ENCODE measurements around the gene PLEKHA6.

Gene PLEKHA6

DNA sequence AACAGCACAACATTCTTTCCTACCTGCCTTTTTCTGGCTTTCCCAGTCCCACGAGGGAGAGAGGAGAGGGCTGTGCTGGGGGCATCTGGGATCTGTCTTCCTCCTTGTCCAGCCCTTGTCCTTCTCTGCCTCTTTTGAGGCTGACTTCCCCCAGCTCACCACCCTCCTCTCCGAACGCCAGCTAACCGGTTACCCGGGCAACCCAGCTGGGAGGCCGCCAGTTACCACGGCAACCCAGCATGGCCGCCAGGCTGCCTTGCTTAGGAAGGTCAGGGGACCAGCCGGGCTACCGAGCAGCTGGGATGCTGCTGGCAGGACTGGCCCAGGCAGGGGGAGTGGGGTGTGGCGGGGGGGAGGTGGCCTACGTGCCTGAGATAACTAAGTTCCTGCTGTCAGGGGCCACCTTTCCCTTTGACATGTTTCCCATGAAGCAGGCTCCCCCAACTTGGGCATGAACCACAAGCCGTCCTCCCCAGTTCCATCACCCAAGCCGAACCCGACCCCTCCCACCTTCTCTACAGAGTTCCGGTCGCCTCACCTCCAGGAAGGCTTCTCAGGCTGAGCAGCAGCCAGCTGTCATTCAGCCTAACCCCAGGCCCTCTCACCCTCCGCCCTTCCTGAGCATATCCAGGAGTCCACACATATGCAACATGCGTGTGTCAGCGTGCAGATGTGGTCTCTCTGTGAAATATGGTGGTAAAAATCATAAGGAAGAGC is 8.7 kb downstream of the PLEKHA6 start:
- Histone ChIP-seq H3K4me1 (ENCODE audit: insufficient read depth, low read length) (peaks cover 15% of the 10 kb centered on the region), H3K4me3 (ENCODE audit: low read length) (peak overlapping the region; percentile 44; the same call in 1 of the 2 replicates), H3K9me3 (ENCODE audit: insufficient read depth, low read depth, low read length) (no peaks in the 10 kb centered on the region), H3K36me3 (ENCODE audit: insufficient read depth, low read depth, low read length) (no peaks in the 10 kb centered on the region), H3K9ac (ENCODE audit: low read depth, low read length) (no peak overlapping the region), H3K27me3 (ENCODE audit: insufficient read depth, low read length) (no peaks in the 10 kb centered on the region), H3K27ac (ENCODE audit: low read length) (no peak overlapping the region)

DNA sequence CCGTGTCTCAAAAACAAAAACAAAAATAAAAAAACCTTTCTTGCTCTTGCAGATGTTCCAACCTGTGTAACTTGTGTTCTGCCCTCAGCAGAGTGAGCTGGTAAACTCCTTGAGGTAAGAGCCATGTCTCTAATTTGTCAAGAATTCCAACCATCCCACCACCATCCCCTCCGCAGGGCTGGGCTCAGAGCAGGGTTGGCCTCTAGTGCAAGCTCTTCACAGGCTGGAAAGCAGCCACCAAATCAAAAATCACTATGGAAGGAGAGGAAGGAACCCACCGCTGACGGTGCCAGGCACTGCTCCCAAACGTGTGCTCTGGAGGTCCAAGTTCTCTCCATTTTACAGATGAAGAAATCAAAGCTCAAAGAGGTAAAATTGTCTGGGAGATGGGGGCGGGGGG is 9.4 kb downstream of the PLEKHA6 start:
- Histone ChIP-seq H3K4me1 (ENCODE audit: insufficient read depth, low read length) (peaks cover 15% of the 10 kb centered on the region), H3K4me3 (ENCODE audit: low read length) (peak overlapping the region; percentile 44; the same call in 1 of the 2 replicates), H3K27ac (ENCODE audit: low read length) (no peak overlapping the region), H3K9ac (ENCODE audit: low read depth, low read length) (no peak overlapping the region), H3K9me3 (ENCODE audit: insufficient read depth, low read depth, low read length) (no peaks in the 10 kb centered on the region), H3K36me3 (ENCODE audit: insufficient read depth, low read depth, low read length) (no peaks in the 10 kb centered on the region), H3K27me3 (ENCODE audit: insufficient read depth, low read length) (no peaks in the 10 kb centered on the region)

DNA sequence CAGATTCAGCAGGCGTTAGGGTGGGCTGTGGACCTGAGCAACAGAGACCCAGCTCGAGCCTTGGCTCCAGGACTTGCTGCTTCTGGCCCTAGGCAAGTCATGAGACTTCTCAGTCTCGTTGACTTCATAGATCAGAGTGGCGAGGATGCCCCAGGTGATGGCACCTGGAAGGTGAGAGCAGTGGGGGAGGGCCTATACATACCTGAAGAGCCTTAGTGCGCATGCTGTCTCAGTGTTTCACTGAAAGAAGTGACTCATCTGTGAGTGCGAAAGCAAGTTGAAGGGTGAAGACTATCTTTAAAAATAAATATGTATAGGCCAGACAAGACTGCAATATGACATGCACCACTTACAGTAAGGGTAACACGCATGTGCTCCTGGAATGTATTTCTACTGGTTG is 10.1 kb downstream of the PLEKHA6 start:
- H3K4me3 ChIP-seq (ENCODE audit: low read length): no peak overlapping the region
- H3K27ac ChIP-seq (ENCODE audit: low read length): no peak overlapping the region
- H3K9me3 ChIP-seq (ENCODE audit: insufficient read depth, low read depth, low read length): no peaks in the 10 kb centered on the region
- H3K4me1 ChIP-seq (ENCODE audit: insufficient read depth, low read length): peaks cover 15% of the 10 kb centered on the region
- no peak overlapping the region for H3K9ac ChIP-seq (ENCODE audit: low read depth, low read length)
- H3K36me3 ChIP-seq (ENCODE audit: insufficient read depth, low read depth, low read length): no peaks in the 10 kb centered on the region
- H3K27me3 ChIP-seq (ENCODE audit: insufficient read depth, low read length): no peaks in the 10 kb centered on the region

DNA sequence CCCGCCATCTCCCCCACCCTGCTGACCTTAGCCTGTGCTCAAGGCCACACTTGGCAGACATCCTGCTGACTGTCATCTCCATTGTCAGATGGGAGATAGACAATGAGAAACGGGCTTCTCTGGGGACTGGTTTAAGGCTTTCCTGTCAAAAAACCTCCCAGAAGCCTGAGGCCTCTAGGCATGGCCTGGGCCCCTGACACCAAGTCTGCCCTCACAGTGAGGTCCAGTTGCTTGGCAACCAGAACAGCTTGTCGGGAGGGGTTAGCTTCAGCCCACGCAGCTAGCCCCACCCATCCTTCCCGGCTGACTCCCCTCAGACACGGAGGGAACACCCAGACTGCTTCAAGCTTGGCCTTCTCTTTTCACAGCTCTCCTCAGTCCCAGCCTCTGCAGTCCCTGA is 11.0 kb downstream of the PLEKHA6 start:
- H3K4me1 ChIP-seq (ENCODE audit: insufficient read depth, low read length): peaks cover 15% of the 10 kb centered on the region
- H3K27me3 ChIP-seq (ENCODE audit: insufficient read depth, low read length): no peaks in the 10 kb centered on the region
- H3K9me3 ChIP-seq (ENCODE audit: insufficient read depth, low read depth, low read length): no peaks in the 10 kb centered on the region
- no peak overlapping the region for H3K9ac ChIP-seq (ENCODE audit: low read depth, low read length)
- no peaks in the 10 kb centered on the region for H3K36me3 ChIP-seq (ENCODE audit: insufficient read depth, low read depth, low read length)
- no peak overlapping the region for H3K27ac ChIP-seq (ENCODE audit: low read length)
- no peak overlapping the region for H3K4me3 ChIP-seq (ENCODE audit: low read length)

DNA sequence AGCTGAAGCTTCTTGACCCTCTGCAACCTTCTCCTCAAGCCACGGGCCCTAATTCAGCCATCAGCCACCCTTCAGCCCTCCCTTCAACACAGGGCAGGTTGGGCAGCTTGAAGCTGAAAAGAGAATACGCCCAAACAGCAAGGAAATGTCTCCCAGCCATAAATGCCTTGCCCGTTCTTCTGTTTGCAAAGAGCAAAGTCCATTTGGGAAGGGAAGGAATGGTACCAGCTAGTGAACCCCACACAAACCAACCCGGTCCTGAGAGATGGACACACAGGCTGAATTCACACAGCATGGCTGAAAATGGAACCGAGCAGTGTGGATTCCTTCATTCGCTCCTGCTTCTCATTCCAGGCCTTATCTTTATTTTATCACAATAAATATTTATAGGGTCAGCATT is 11.5 kb downstream of the PLEKHA6 start:
- Histone ChIP-seq H3K4me1 (ENCODE audit: insufficient read depth, low read length) (peaks cover 20% of the 10 kb centered on the region), H3K9ac (ENCODE audit: low read depth, low read length) (no peak overlapping the region), H3K36me3 (ENCODE audit: insufficient read depth, low read depth, low read length) (no peaks in the 10 kb centered on the region), H3K9me3 (ENCODE audit: insufficient read depth, low read depth, low read length) (no peaks in the 10 kb centered on the region), H3K4me3 (ENCODE audit: low read length) (no peak overlapping the region), H3K27ac (ENCODE audit: low read length) (no peak overlapping the region), H3K27me3 (ENCODE audit: insufficient read depth, low read length) (no peaks in the 10 kb centered on the region)

DNA sequence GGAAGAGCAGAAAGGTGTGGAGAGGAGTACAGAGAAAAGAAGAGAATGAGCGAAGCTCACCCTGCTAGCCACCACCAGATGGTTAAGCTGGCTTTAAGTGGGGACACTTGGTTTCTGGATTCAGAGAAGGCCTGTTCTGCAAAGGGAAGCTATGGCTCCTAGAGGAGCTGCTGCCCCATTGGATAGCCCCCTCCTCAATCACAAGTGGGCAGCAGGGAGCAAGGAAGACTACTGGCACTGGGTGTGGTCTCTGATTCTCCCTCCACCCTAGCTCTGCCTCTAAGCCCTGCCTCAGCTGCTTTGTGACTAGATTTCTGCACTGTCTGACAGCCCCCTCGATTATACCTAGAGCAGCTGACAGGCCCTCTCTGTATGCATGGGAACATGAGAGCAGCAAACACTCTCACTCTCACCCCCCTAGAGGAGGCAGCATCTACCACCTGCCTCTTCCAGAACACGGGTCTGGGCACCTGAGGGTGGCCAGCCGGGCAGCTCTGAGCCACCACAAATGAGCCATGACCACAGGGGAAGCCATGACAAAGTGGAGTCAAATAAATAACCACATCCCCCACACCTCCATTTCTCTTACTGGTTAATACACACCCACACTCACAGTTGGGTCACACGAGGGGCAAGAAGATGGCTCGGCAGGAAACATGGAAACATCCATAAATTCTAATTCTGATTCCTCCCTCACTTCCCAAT is 13.6 kb downstream of the PLEKHA6 start:
- H3K9ac ChIP-seq (ENCODE audit: low read depth, low read length): no peak overlapping the region
- H3K36me3 ChIP-seq (ENCODE audit: insufficient read depth, low read depth, low read length): no peaks in the 10 kb centered on the region
- H3K4me1 ChIP-seq (ENCODE audit: insufficient read depth, low read length): peaks cover 30% of the 10 kb centered on the region
- H3K27me3 ChIP-seq (ENCODE audit: insufficient read depth, low read length): no peaks in the 10 kb centered on the region
- H3K27ac ChIP-seq (ENCODE audit: low read length): no peak overlapping the region
- H3K4me3 ChIP-seq (ENCODE audit: low read length): no peak overlapping the region
- H3K9me3 ChIP-seq (ENCODE audit: insufficient read depth, low read depth, low read length): no peaks in the 10 kb centered on the region

DNA sequence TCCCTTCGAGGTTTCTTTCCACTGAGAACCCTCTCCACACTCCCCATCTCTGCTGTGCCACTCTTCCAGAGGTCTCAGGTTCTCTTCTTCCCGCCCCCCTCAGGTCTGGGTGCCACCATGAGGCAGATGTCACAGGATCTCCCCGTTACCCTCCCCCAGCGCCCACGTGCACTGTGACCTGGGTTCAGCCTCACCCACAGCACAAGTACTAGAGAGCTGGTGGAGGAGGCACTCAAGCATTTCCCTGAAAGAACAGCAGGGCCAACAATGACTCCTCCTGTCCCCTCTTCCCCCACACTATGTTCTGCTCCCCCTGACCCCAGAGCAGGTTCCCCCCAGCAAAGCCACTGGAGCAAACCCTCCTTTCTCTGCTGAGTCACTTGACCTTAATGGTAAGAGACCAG is 14.3 kb downstream of the PLEKHA6 start:
- 0 out of 2 replicates have a peak, but pooled peaks cover 3% of the 10 kb centered on the region for H3K27me3 ChIP-seq (ENCODE audit: insufficient read depth, low read length)
- H3K9me3 ChIP-seq (ENCODE audit: insufficient read depth, low read depth, low read length): no peaks in the 10 kb centered on the region
- H3K4me1 ChIP-seq (ENCODE audit: insufficient read depth, low read length): peaks cover 29% of the 10 kb centered on the region
- no peak overlapping the region for H3K9ac ChIP-seq (ENCODE audit: low read depth, low read length)
- H3K36me3 ChIP-seq (ENCODE audit: insufficient read depth, low read depth, low read length): no peaks in the 10 kb centered on the region
- H3K27ac ChIP-seq (ENCODE audit: low read length): no peak overlapping the region
- H3K4me3 ChIP-seq (ENCODE audit: low read length): no peak overlapping the region

DNA sequence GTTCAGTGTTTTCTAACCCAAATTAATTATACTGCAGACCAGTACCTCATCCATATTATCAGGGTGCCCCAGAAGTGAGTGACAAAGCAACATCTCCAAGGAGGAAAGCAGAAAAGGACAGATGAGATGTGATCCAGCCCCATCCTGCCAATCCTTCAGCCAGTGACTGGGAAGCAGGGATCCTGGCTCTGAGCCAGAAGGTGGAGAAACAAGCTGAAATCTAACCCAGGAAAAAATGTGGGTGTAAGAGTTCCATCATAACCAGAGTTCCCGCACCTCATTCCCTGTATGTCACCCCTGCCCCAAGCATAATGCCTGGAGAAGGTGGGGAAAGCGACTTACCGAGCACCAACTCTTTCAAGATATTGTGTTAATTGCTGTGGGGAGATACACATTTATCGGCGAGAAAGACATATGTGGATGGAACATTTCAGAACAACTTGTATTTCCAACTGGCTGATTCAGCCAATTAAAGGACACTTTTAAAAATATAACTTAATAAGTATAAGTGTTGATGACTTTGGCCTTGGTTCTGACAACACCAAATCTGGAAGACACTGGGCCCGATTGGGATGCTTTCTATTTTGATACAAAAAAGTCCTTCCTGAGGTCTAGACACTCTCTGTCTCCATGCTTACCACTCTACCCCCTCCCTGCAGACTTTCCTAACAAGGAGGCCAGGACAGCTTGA is 14.9 kb downstream of the PLEKHA6 start:
- Histone ChIP-seq H3K4me3 (ENCODE audit: low read length) (no peak overlapping the region), H3K4me1 (ENCODE audit: insufficient read depth, low read length) (peaks cover 28% of the 10 kb centered on the region), H3K36me3 (ENCODE audit: insufficient read depth, low read depth, low read length) (no peaks in the 10 kb centered on the region), H3K27ac (ENCODE audit: low read length) (no peak overlapping the region), H3K9ac (ENCODE audit: low read depth, low read length) (no peak overlapping the region), H3K9me3 (ENCODE audit: insufficient read depth, low read depth, low read length) (no peaks in the 10 kb centered on the region), H3K27me3 (ENCODE audit: insufficient read depth, low read length) (peaks cover 9% of the 10 kb centered on the region; the same call in 1 of the 2 replicates)

DNA sequence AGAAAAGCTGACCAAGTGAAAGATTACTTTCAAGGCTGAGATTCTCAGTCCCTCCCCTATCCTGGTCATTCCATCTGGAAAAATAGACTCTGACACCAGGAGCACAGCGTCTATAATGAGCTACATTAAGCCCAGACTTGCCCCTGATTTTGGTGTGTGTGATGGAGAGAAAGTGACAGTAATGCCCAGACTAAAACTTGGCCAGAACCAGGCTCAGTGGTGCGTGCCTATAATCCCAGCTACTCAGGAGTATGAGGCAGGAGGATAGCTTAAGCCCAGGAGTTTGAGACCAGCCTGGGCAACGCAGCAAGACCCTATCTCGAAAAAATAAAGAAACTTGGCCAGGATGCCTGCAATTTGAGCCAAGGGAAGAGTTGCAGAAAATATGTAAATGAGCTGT is 15.9 kb downstream of the PLEKHA6 start:
- Histone ChIP-seq H3K27ac (ENCODE audit: low read length) (no peak overlapping the region), H3K4me1 (ENCODE audit: insufficient read depth, low read length) (peaks cover 28% of the 10 kb centered on the region), H3K9ac (ENCODE audit: low read depth, low read length) (no peak overlapping the region), H3K27me3 (ENCODE audit: insufficient read depth, low read length) (peaks cover 9% of the 10 kb centered on the region; the same call in 1 of the 2 replicates), H3K9me3 (ENCODE audit: insufficient read depth, low read depth, low read length) (no peaks in the 10 kb centered on the region), H3K36me3 (ENCODE audit: insufficient read depth, low read depth, low read length) (no peaks in the 10 kb centered on the region), H3K4me3 (ENCODE audit: low read length) (no peak overlapping the region)

DNA sequence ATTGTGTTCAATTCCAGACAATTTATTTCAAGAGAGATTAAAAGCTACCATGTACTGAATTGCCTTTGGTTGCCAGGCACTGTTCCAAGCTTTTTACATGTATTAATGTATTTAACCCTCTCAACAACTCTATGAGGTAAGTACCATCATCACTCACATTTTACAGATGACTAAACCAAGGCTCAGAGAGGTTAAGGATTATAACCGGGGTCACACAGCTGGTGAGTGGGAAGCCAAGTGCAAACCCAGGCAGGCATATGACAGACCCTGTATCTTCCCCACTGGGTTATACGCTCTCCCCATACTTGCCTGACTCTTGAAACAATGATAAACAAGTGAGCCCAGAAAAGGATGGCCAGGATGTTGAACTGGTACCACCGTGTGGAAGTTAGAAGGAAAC is 16.5 kb downstream of the PLEKHA6 start:
- no peak overlapping the region for H3K9ac ChIP-seq (ENCODE audit: low read depth, low read length)
- no peak overlapping the region for H3K27ac ChIP-seq (ENCODE audit: low read length)
- no peak overlapping the region for H3K4me3 ChIP-seq (ENCODE audit: low read length)
- H3K27me3 ChIP-seq (ENCODE audit: insufficient read depth, low read length): peaks cover 9% of the 10 kb centered on the region; the same call in 1 of the 2 replicates
- H3K4me1 ChIP-seq (ENCODE audit: insufficient read depth, low read length): peaks cover 33% of the 10 kb centered on the region
- no peaks in the 10 kb centered on the region for H3K9me3 ChIP-seq (ENCODE audit: insufficient read depth, low read depth, low read length)
- no peaks in the 10 kb centered on the region for H3K36me3 ChIP-seq (ENCODE audit: insufficient read depth, low read depth, low read length)

DNA sequence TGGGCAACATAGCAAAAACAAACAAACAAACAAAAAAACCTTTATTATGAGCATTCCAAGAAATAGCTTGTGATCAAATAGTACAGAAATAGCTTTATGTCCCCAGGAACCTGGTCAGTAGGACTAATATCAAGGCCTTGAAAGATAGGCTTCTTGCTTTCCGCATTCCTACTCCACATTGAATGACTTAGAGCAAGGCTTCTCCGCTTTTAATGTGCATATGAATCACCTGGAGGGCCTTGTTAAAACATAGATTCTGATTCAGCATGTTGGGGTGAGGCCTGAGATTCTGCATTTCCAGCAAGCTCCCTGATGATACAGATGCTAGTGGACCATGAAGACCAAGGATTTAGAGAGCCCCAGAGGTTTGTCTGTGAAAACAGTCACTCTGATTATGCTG is 17.4 kb downstream of the PLEKHA6 start:
- no peak overlapping the region for H3K27ac ChIP-seq (ENCODE audit: low read length)
- H3K9ac ChIP-seq (ENCODE audit: low read depth, low read length): no peak overlapping the region
- H3K9me3 ChIP-seq (ENCODE audit: insufficient read depth, low read depth, low read length): no peaks in the 10 kb centered on the region
- peaks cover 43% of the 10 kb centered on the region for H3K4me1 ChIP-seq (ENCODE audit: insufficient read depth, low read length)
- H3K27me3 ChIP-seq (ENCODE audit: insufficient read depth, low read length): peaks cover 9% of the 10 kb centered on the region; the same call in 1 of the 2 replicates
- no peaks in the 10 kb centered on the region for H3K36me3 ChIP-seq (ENCODE audit: insufficient read depth, low read depth, low read length)
- H3K4me3 ChIP-seq (ENCODE audit: low read length): peak overlapping the region; percentile 10; the same call in 1 of the 2 replicates
